Loucy (cell line): Measurements from ENCODE around the gene BHLHE40.

ENCODE experiments used
- H2AFZ ChIP-seq: fragments of 200-600 bp; sonication (generic); 2 replicates; pipeline ENCODE4 v1.6.0; 2016; ENCODE audit warnings: antibody characterized with exemption, mild to moderate bottlenecking, low read length, moderate library complexity
- H3F3A ChIP-seq: fragments of 200-600 bp; 2 replicates; pipeline ENCODE4 v1.6.0; 2016; ENCODE audit warnings: antibody characterized with exemption, low read depth, mild to moderate bottlenecking
- H3K27me3 ChIP-seq: fragments of 200-600 bp; sonication (generic); 2 replicates; pipeline ENCODE4 v1.6.1; 2014; ENCODE audit warnings: low read length, mild to moderate bottlenecking; ENCODE audit not compliant: insufficient read depth, poor library complexity, severe bottlenecking
- H3K36me3 ChIP-seq: fragments of 200-600 bp; sonication (generic); 2 replicates; pipeline ENCODE4 v1.6.1; 2016; ENCODE audit warnings: low read length; ENCODE audit not compliant: insufficient read depth
- H3K4me1 ChIP-seq: fragments of 200-600 bp; sonication (generic); 2 replicates; pipeline ENCODE4 v1.5.1; 2014; ENCODE audit warnings: low read length, mild to moderate bottlenecking; ENCODE audit not compliant: insufficient read depth, poor library complexity, severe bottlenecking
- H3K4me2 ChIP-seq: fragments of 200-600 bp; sonication (generic); 2 replicates; pipeline ENCODE4 v1.6.0; 2014; ENCODE audit warnings: antibody characterized with exemption, low read length, low read depth, mild to moderate bottlenecking; ENCODE audit not compliant: poor library complexity, severe bottlenecking
- H3K4me3 ChIP-seq: fragments of 200-600 bp; sonication (generic); 2 replicates; pipeline ENCODE4 v1.5.1; 2014; ENCODE audit warnings: low read length, mild to moderate bottlenecking, mixed read lengths; ENCODE audit not compliant: poor library complexity, severe bottlenecking
- H3K79me2 ChIP-seq: fragments of 200-600 bp; sonication (generic); 2 replicates; pipeline ENCODE4 v1.6.1; 2014; ENCODE audit warnings: low read length; ENCODE audit not compliant: insufficient read depth
- H3K9ac ChIP-seq: fragments of 200-600 bp; sonication (generic); 2 replicates; pipeline ENCODE4 v1.6.0; 2014; ENCODE audit warnings: mild to moderate bottlenecking, low read depth, low read length, moderate library complexity; ENCODE audit not compliant: poor library complexity, severe bottlenecking
- H3K9me2 ChIP-seq: fragments of 200-600 bp; sonication (generic); replicated peaks from 2 replicates; pipeline ENCODE4 v1.6.1; 2016; ENCODE audit warnings: low read depth, low read length, mixed read lengths
- H3K9me3 ChIP-seq: fragments of 200-600 bp; sonication (generic); 2 replicates; pipeline ENCODE4 v1.6.1; 2014; ENCODE audit warnings: mild to moderate bottlenecking, antibody characterized with exemption, low read length, low read depth; ENCODE audit not compliant: insufficient read depth
- H4K20me1 ChIP-seq: fragments of 200-600 bp; sonication (generic); 2 replicates; pipeline ENCODE4 v1.6.0; 2014; ENCODE audit warnings: antibody characterized with exemption, low read length, mild to moderate bottlenecking; ENCODE audit not compliant: insufficient read depth, poor library complexity, severe bottlenecking
- EZH2phosphoT487 ChIP-seq: fragments of 200-600 bp; IDR thresholded peaks from 2 replicates; pipeline ENCODE4 v1.6.1; 2018; ENCODE audit warnings: antibody characterized with exemption, mild to moderate bottlenecking, moderate library complexity, borderline replicate concordance
- TF ChIP-seq, protein P1 (sequence below): fragments of 200-600 bp; sonication (generic); conservative IDR thresholded peaks from 2 replicates; pipeline ENCODE4 v1.5.1; 2014; ENCODE audit warnings: mild to moderate bottlenecking, antibody characterized with exemption, low read length

Gene BHLHE40

DNA sequence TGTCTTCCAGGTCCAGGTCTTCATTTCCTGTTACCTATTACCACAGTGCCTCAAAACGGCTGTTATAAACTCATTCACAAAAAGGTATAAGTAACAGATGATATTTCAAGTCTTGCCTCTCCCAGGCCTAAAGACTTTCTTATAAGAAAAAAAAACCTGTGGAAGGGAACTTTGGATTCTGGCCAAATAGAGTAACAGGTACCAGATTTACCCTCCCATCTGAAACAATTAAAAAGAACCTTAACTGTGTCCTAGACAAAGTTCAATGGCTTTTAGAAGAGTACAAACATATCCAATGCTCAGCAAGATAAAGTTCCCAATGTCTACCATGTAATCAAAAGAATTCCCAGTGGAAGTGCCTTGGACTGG is 22.6 kb downstream of the BHLHE40 start:
- TF ChIP-seq EZH2phosphoT487: no peak
- TF ChIP-seq, protein P1, sequence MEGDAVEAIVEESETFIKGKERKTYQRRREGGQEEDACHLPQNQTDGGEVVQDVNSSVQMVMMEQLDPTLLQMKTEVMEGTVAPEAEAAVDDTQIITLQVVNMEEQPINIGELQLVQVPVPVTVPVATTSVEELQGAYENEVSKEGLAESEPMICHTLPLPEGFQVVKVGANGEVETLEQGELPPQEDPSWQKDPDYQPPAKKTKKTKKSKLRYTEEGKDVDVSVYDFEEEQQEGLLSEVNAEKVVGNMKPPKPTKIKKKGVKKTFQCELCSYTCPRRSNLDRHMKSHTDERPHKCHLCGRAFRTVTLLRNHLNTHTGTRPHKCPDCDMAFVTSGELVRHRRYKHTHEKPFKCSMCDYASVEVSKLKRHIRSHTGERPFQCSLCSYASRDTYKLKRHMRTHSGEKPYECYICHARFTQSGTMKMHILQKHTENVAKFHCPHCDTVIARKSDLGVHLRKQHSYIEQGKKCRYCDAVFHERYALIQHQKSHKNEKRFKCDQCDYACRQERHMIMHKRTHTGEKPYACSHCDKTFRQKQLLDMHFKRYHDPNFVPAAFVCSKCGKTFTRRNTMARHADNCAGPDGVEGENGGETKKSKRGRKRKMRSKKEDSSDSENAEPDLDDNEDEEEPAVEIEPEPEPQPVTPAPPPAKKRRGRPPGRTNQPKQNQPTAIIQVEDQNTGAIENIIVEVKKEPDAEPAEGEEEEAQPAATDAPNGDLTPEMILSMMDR: no peak
- H3K4me2 ChIP-seq: peak overlapping the region; percentile 61
- no peaks in the 10 kb centered on the region for H3K27me3 ChIP-seq
- peak overlapping the region; percentile 46 for H3K4me3 ChIP-seq
- H4K20me1 ChIP-seq: no peaks in the 10 kb centered on the region
- no peak overlapping the region for H2AFZ ChIP-seq
- no peaks in the 10 kb centered on the region for H3K79me2 ChIP-seq
- no peaks in the 10 kb centered on the region for H3F3A ChIP-seq
- H3K9me3 ChIP-seq: no peaks in the 10 kb centered on the region
- peaks cover 54% of the 10 kb centered on the region for H3K4me1 ChIP-seq
- peak overlapping the region; percentile 49 for H3K9ac ChIP-seq
- no peaks in the 10 kb centered on the region for H3K36me3 ChIP-seq
- no peaks in the 10 kb centered on the region for H3K9me2 ChIP-seq

DNA sequence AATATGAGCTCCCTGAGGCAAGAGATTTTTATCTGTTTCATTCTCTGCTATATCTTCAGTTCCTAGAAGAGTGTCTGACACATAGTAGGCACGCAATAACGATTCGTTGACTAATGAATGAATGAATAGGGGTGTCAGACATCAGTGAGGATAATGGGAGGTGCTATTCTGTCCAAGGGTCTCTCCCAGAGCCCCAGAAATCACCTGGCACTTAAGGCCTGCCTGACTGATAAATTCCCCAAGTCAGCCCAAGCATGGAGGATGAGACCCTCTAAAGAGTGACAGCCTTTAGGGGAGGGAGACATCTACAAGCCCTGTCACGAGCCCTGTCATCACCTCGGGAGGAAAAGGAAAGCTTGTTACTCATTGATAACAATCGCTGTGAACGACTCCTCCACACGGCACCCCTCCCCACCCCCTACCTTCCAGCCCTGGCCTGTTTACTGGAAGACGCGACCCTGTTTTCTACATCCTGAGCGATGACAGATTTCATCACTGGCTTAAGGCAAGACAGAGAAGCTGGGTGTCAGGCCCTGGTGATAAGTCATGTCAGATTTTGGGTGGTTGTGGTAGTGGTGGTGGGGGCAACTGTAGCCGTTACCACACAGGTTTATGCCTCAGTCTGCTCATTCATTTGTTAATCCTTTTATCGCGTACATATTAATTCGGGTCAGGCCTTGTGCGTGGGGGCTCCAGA is 23.1 kb downstream of the BHLHE40 start:
- Histone ChIP-seq H3K4me1 (peaks cover 50% of the 10 kb centered on the region), H3K27me3 (no peaks in the 10 kb centered on the region), H3K79me2 (no peaks in the 10 kb centered on the region), H2AFZ (peak overlapping the region; percentile 61; the same call in 1 of the 2 replicates), H3F3A (no peaks in the 10 kb centered on the region), H3K4me2 (peak overlapping the region; percentile 61), H3K9ac (peak overlapping the region; percentile 49), H3K9me3 (no peaks in the 10 kb centered on the region), H3K4me3 (peak overlapping the region; percentile 46), H4K20me1 (no peaks in the 10 kb centered on the region), H3K36me3 (no peaks in the 10 kb centered on the region), H3K9me2 (no peaks in the 10 kb centered on the region)
- TF ChIP-seq EZH2phosphoT487: no peak
- TF ChIP-seq, protein P1: no peak

DNA sequence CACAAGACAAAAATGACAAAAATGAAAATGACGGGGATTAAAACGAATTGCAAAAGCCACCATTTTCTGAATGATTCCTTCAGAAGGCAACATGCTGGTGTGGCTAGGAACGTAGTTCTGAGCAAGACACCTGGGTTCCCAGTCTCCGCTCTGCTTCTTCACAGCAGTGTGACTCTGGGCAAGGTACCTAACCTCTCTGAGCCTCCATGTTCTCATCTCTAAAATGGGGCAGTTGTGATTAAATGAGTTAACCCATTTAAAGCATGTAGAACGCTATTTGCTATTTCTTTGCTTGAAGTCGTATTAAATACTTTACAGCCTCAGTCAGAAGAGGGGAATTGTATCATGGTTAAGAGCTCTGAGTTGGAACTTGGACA is 23.6 kb downstream of the BHLHE40 start:
- no peaks in the 10 kb centered on the region for H3K9me3 ChIP-seq
- H3K27me3 ChIP-seq: no peaks in the 10 kb centered on the region
- peaks cover 50% of the 10 kb centered on the region for H3K4me1 ChIP-seq
- H3K36me3 ChIP-seq: no peaks in the 10 kb centered on the region
- H3K9ac ChIP-seq: peak overlapping the region; percentile 49
- no peaks in the 10 kb centered on the region for H3F3A ChIP-seq
- H3K9me2 ChIP-seq: no peaks in the 10 kb centered on the region
- TF ChIP-seq, protein P1: no peak
- no peak for TF ChIP-seq EZH2phosphoT487
- no peaks in the 10 kb centered on the region for H3K79me2 ChIP-seq
- H3K4me3 ChIP-seq: peak overlapping the region; percentile 46
- no peaks in the 10 kb centered on the region for H4K20me1 ChIP-seq
- peak overlapping the region; percentile 61 for H3K4me2 ChIP-seq
- peak overlapping the region; percentile 61; the same call in 1 of the 2 replicates for H2AFZ ChIP-seq
